PC-3 (cell line): ENCODE measurements around the gene CCL27. TPM values are rescaled to one million over a fixed set of nuclear protein-coding genes. Genes with fewer than 3 reads are reported as not detected.
A peak's percentile ranks its signal among the peaks of the same experiment; 100 is the strongest.

ENCODE experiments used
- ATAC-seq: fragments of 200-7000 bp; cut with Tn5 transposase; 2 replicates; pipeline ENCODE4 v1.9.1; 2020; ENCODE audit warnings: mild to moderate bottlenecking, moderate library complexity
- BruUV-seq: library from RNA; stranded (reverse); fragments of 400-500 nt; replicated peaks from 2 replicates; lab custom pipeline; 2021; lab: Mats Ljungman, UMichigan
- CTCF ChIA-PET: fragments of 300-600 bp; sonication (Branson Sonifier 250); formaldehyde crosslinking; loops from one replicate; lab custom pipeline; 2022; ENCODE audit warnings: antibody characterized with exemption; lab: Charles Lee
- POLR2A ChIA-PET: fragments of 300-600 bp; sonication (Branson Sonifier 250); formaldehyde crosslinking; loops from one replicate; lab custom pipeline; 2022; ENCODE audit warnings: antibody characterized with exemption; ENCODE audit not compliant: unreplicated experiment; lab: Charles Lee
- DNase-seq: peaks from one replicate; pipeline ENCODE4 v3.0.0-alpha.2; 2015
- H2AFZ ChIP-seq: fragments of 300-600 bp; sonication (generic); 2 replicates; pipeline ENCODE4 v1.6.0; 2016; ENCODE audit warnings: antibody characterized with exemption, low read length
- H3F3A ChIP-seq: fragments of 300-600 bp; sonication (generic); one replicate; pipeline ENCODE4 v1.6.0; 2017; ENCODE audit warnings: antibody characterized with exemption, low read length, control low read depth, mild to moderate bottlenecking; ENCODE audit not compliant: unreplicated experiment
- H3K27ac ChIP-seq: fragments of 300-600 bp; sonication (generic); 2 replicates; pipeline ENCODE4 v1.5.1; 2016; ENCODE audit warnings: mild to moderate bottlenecking, low read length
- H3K27me3 ChIP-seq: fragments of 300-600 bp; sonication (generic); 2 replicates; pipeline ENCODE4 v1.6.1; 2016; ENCODE audit warnings: low read length, mixed read lengths
- H3K36me3 ChIP-seq: fragments of 300-600 bp; sonication (generic); 2 replicates; pipeline ENCODE4 v1.6.1; 2016; ENCODE audit warnings: low read depth, mixed run types, low read length, mixed read lengths
- H3K4me1 ChIP-seq: fragments of 300-600 bp; sonication (generic); 2 replicates; pipeline ENCODE4 v1.5.1; 2016; ENCODE audit warnings: low read length; ENCODE audit not compliant: insufficient read depth
- H3K4me2 ChIP-seq: fragments of 300-600 bp; sonication (generic); 2 replicates; pipeline ENCODE4 v1.6.0; 2016; ENCODE audit warnings: low read length
- H3K4me3 ChIP-seq: fragments of 300-600 bp; sonication (generic); 2 replicates; pipeline ENCODE4 v1.5.1; 2016; ENCODE audit warnings: mild to moderate bottlenecking, low read length, mixed read lengths
- H3K79me2 ChIP-seq: fragments of 300-600 bp; sonication (generic); 2 replicates; pipeline ENCODE4 v1.6.1; 2017; ENCODE audit warnings: low read length, mixed read lengths
- H3K9ac ChIP-seq: fragments of 300-600 bp; sonication (generic); 2 replicates; pipeline ENCODE4 v1.6.0; 2016; ENCODE audit warnings: mild to moderate bottlenecking, low read length
- H3K9me2 ChIP-seq: fragments of 300-600 bp; sonication (generic); replicated peaks from 2 replicates; pipeline ENCODE4 v1.6.1; 2016; ENCODE audit warnings: mixed run types, low read length, mixed read lengths
- H3K9me3 ChIP-seq: fragments of 300-600 bp; sonication (generic); 2 replicates; pipeline ENCODE4 v1.6.1; 2016; ENCODE audit warnings: low read length, mixed read lengths
- H4K20me1 ChIP-seq: fragments of 300-600 bp; sonication (generic); 2 replicates; pipeline ENCODE4 v1.6.1; 2016; ENCODE audit warnings: low read length, mixed read lengths
- CTCF ChIP-seq: fragments of 300-600 bp; sonication (generic); conservative IDR thresholded peaks from 2 replicates; pipeline ENCODE4 v1.5.1; 2017; ENCODE audit warnings: antibody characterized with exemption, low read depth, mild to moderate bottlenecking, low read length
- EZH2 ChIP-seq: fragments of 300-600 bp; sonication (generic); IDR thresholded peaks from one replicate; pipeline ENCODE4 v1.6.1; 2017; ENCODE audit warnings: antibody characterized with exemption, mild to moderate bottlenecking, low read length; ENCODE audit not compliant: unreplicated experiment
- EZH2phosphoT487 ChIP-seq: fragments of 300-600 bp; sonication (generic); IDR thresholded peaks from 2 replicates; pipeline ENCODE4 v1.6.1; 2018; ENCODE audit warnings: mild to moderate bottlenecking, antibody characterized with exemption, low read length, borderline replicate concordance
- intact Hi-C: fragments of 100-400 bp; cut with micrococcal nuclease; formaldehyde crosslinking; loops from 2 replicates; pipeline ENCODE4 v1.9.0; 2023
- total RNA-seq: library from RNA; depleted of rRNA; stranded (reverse); fragments of >200 nt; gene quantifications from 2 replicates; pipeline ENCODE4 v1.2.3, GENCODE V29; 2014

The CCL27 gene
- total RNA-seq, 1 experiment from 2014 or later: not detected

- DNase-seq (no peak), ATAC-seq (no peak)
- no peaks in the 10 kb centered on the region for H3K9me2 ChIP-seq
- H3K4me1 ChIP-seq: peaks cover 15% of the 10 kb centered on the region; the same call in 1 of the 2 replicates
- H3K36me3 ChIP-seq: no peaks in the 10 kb centered on the region
- H3K9me3 ChIP-seq: no peaks in the 10 kb centered on the region
- peak overlapping the region; percentile 89; the same call in 1 of the 2 replicates for H3K4me2 ChIP-seq
- no peak overlapping the region for H3K27ac ChIP-seq
- H3F3A ChIP-seq: no peaks in the 10 kb centered on the region
- TF ChIP-seq EZH2phosphoT487 (no peak), CTCF (no peak), EZH2 (no peak)
- no peaks in the 10 kb centered on the region for H3K79me2 ChIP-seq
- H4K20me1 ChIP-seq: no peaks in the 10 kb centered on the region
- ChIA-PET POLR2A (no interaction called here), CTCF (no interaction called here)
- no TSS peak for BruUV-seq
- intact Hi-C loops: no loop called here
- no peaks in the 10 kb centered on the region for H3K27me3 ChIP-seq
- no peak overlapping the region for H3K4me3 ChIP-seq
- no peak overlapping the region for H2AFZ ChIP-seq
- no peak overlapping the region for H3K9ac ChIP-seq
Measured at GRCh38 chr9:34653151-34654072, 9.0 kb downstream of the CCL27 start.

DNA sequence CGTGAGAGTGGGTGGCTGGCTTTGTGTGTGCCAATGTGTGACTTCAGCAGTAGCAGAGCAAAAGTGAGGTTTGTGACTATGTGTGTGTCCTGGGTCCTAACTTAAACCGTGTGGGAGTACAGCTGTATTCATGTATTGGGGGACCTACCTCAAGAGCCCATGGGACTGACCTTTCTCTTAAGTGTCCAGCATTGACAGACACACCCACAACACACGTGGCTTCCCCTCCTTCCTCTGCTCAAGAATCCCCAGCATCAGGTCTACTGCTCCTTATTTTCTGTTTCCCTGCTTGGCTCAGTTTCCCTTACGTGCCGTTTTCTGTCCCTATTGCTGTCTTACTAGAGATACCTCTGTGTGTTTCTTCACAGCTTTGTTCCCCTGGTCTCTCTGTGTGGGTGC, 9.9 kb downstream of the CCL27 start:
- peak overlapping the region; percentile 78 for H2AFZ ChIP-seq

More for the DNA sequence above, 9.9 kb downstream of the CCL27 start:
- Histone ChIP-seq H3K4me3 (peak overlapping the region; percentile 61), H3K9ac (peak overlapping the region; percentile 18; the same call in 1 of the 2 replicates), H3K79me2 (peaks cover 1% of the 10 kb centered on the region; the same call in 1 of the 2 replicates), H3K27ac (no peak overlapping the region), H3K36me3 (no peaks in the 10 kb centered on the region), H4K20me1 (no peaks in the 10 kb centered on the region), H3F3A (no peaks in the 10 kb centered on the region), H3K27me3 (no peaks in the 10 kb centered on the region), H3K9me2 (no peaks in the 10 kb centered on the region), H3K4me1 (peaks cover 16% of the 10 kb centered on the region; the same call in 1 of the 2 replicates), H3K9me3 (no peaks in the 10 kb centered on the region), H3K4me2 (peak overlapping the region; percentile 89)
- CTCF ChIA-PET: no interaction called here
- POLR2A ChIA-PET: no interaction called here
- no TSS peak for BruUV-seq
- DNase-seq (no peak), ATAC-seq (no peak)
- TF ChIP-seq EZH2phosphoT487 (no peak), EZH2 (no peak), CTCF (no peak)
- intact Hi-C loops: no loop called here
